HG02981 (cell line): ENCODE measurements around the gene NDUFS1.
"Not testable (repeated sequence)": the region's sequence is repeated elsewhere in the genome, so short reads cannot be mapped to it uniquely, and the experiment has no call there.

Experiments
- ATAC-seq: cut with Tn5 transposase; IDR thresholded peaks from one replicate; pipeline ENCODE4 v1.9.1; 2021; ENCODE audit warnings: mild to moderate bottlenecking, moderate library complexity; ENCODE audit not compliant: unreplicated experiment

NDUFS1 gene

DNA sequence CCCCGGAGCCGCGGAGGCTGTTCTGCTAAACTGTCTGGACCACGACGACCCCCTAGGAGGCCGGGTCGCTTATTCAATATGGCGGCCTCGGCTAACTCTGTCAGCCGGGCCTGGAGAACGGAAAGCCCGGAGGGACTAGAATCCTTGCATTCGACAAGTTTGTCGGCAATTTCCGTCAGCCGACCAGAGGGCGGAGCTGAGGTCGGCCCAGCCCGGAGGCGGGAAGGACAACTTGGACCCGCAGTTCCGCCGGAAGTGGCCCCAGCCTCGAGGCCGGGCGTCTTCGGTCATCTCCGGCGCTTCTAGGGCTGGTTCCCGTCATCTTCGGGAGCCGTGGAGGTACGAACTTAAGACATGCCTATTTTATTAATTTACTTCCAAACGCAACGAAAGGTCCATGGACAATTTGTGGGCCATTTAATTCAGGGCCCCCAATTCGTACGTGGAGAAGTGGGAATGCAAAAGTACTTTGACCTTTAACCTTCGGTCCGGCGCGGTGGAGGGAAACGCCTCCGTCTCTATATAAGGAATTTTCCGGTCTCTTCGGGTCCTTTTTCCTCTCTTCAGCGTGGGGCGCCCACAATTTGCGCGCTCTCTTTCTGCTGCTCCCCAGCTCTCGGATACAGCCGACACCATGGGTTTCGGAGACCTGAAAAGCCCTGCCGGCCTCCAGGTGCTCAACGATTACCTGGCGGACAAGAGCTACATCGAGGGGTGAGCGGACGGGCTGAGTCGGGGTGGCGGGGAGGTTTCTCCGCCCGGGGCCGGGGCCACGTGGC, at the start of gene NDUFS1, which contains the start of gene EEF1B2:
NDUFS1 (minus strand) TSS at position 99 of the 779 bp plus-strand sequence. CDS start 5,766 bp downstream, outside the sequence.
EEF1B2 (plus strand) TSS at position 550 of the 779 bp plus-strand sequence; CDS start at position 635, 85 bp downstream.
- ATAC-seq = peak; percentile 88

DNA sequence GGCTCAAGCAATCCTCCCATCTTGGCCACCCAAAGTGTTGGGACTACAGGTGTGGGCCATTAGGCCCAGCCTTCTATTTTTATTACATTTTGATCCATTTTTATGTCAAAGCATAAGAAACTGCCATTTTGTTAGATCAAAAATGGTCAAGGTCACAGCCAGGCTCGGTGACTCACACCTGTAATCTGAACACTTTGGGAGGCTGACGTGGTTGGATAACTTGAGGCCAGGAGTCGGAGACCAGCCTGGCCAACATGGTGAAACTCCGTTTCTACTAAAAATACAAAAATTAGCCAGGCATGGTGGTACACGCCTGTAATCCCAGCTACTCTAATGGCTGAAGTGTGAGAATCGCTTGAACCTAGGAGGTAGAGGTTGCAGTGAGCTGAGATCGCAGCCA, 49.7 kb upstream of the NDUFS1 start:
- no peak for ATAC-seq

DNA sequence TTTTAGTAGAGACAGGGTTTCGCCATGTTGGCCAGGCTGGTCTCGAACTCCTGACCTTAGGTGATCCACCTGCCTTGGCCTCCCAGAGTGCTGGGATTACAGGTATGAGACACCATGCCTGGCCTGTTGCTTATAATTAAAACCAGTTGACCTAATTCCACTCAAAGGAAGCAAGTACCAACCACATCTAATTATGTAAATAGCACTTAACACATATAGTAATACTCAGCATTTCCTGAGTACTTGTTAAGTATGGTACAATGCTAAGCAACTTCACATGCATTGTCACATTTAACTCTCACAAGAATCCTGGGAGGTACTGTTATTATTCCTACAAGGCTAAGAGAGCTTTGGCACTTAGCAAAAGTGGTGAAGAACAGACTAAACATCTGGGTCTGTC, 48.1 kb upstream of the NDUFS1 start:
- ATAC-seq = not testable (repeated sequence)

DNA sequence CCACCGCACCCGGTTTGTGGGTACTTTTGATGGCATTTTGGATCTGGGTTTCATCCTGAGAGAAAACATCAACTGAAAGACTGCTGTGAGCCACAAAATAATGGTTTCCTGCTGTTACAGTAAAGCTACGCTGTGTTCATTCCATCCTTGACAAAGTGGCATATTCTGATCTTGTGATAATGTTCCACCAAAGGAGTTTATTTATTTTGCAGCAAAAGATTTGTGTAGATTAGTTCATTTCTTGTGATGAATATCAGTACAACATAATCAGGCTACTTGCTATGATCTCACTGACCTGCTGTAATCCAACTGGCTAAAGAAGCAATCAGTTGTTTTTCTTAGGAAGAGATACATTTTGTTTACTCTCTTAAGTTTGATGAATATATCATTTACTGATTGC, 45.5 kb upstream of the NDUFS1 start:
- no peak for ATAC-seq

DNA sequence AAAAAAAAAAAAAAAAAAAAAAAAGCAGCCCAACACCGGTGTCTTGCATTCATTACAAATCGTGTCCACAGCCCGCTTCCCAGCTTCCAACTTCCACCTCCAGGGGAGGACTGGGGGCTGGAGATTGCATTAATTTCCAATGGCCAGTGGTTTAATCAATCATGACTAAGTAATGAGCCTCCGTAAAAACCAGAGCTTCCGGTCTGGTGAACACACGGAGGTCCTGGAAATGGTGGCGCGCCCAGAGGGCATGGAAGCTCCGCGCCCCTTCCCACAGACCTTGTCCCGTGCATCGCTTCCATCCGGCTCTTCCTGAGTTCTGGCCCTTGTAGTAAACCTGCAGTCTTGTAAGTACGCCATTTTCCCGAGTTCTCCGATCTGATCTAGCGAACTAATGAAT, 44.1 kb upstream of the NDUFS1 start:
- no peak for ATAC-seq

DNA sequence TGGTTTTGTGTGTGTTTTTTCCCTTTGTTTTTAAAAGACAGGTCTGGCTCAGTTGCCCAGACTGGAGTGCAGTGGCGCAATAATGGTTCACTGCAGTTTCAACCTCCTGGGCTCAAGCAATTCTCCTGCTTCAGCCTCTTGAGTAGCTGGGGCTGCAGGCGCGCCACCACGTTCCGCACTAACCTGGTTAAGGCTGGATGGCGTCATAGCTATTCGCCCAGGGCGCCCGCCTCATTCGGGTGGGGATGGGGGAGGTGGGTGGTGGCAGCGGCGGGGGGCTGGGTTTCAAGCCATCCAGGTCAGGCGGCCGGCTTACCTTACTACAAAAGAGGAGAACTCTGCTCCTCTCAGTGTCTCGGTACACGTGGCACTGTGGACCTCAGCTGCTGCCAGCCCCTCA, 43.2 kb upstream of the NDUFS1 start:
- ATAC-seq = no peak

DNA sequence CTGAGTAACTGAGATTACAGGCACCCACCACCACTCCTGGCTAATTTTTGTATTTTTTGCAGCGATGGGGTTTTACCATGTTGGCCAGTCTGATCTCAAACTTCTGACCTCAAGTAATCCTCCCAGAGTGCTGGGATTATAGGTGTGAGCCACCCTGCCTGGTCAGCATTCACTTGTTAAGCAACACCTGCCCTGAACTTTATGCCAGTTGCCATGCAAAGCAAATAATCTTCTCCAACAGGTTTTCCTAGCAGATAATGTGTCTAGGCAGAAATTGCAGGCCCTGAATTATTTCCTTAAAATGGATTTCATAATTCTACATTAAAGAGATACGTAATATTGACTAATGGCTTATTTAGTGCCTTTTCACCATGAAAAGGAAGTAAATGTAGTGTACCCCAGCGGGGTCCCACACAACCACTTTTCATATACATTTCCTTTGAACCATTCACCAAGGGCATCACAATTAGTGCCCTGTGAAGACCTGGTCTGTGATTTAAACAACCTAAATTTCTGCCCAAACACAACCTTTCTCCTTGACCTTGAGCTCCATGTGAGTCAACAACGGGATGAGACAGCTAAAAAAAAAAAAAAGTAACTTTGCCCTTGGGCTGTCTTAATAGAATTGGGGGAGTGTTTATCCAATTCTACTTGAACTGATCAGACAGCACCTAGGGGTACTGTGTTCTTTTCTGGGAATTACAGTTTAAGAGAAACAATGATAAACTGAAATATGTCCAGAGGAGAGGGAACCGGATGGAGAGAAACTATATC, 42.0 kb upstream of the NDUFS1 start:
- no peak for ATAC-seq

DNA sequence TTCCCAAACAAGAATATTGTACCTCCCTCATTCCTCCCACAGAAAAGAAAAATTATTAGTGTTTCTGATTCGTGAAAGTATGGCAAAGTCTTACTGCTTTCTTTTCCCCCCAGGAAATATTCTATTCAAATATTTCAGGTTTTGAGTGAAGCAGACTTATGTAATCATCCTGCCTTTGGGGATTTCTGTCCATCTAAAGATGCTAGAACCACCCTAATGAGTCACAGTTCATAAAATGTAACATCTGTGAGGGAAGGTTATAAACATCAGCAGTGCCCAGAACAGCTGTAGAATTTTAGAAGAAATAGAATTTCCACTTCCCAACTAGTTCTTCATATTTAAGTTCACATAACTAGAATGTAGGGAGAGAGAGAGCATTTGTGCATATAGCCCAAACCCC, 39.4 kb upstream of the NDUFS1 start:
- ATAC-seq = no peak

DNA sequence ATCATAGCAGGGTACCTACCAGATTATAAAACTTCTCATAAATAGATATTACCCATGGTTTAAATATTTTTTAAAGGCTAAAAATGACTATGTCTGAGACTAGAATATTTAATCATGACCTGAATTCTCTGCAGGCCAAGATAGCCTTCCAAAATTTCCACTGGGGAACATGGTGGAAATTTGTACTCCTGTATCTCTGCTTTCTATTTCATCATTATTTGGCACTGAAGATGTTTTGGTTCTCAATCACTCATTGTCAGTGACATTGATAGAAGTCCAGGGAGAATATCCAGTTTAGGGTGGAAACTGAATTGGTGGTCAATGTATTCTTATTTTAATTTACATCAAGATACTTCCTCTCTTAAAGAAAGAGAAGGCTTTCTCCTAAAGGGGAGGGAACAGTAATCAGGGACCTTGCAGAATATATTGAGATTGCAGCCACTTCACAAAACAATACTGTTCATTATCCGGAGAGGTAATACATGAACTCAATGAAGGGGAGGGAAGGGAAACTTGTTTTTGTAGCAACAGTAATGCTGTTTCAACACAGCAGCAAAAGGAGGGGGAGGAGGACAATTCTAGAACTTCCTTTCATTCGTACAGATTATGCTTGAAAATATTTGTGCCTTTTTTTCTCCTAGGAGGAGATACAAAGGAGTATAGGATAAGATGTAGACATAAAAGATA, 34.6 kb upstream of the NDUFS1 start:
- no peak for ATAC-seq

DNA sequence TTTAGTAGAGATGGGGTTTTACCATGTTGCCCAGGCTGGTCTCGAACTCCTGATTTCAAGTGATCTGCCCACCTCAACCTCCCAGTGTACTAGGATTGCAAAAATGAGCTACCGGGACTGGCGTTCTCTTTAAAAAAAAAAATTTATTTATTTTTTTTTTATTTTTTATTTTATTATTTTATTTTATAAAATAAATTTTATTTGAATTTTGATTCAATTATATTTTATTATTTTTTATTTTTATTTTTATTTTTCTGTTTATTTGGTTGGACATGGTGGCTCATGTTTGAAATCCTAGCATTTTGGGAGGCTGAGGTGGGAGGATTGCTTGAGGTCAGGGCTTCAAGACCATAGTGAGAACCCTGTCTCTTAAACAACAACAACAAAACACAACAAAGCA, 32.9 kb upstream of the NDUFS1 start:
- ATAC-seq = no peak

DNA sequence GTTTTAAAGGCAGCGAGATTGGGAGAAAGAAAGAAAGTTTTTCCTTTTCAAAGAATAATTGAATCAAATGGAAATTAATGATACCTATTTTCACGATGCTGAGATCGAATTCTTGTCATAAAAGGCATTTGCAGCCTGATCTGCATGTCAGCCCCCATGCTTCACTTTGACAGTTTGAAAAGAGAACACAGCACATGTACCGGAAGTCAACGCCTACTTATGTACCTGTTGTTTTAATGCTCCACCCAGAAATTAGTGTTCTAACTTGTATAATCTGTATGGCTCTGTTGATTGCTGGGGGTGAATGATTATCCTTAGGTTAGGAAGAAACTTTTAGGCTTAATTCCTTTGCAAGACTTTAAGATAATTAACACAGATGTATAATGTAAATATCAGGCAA, 31.4 kb upstream of the NDUFS1 start:
- ATAC-seq = no peak

DNA sequence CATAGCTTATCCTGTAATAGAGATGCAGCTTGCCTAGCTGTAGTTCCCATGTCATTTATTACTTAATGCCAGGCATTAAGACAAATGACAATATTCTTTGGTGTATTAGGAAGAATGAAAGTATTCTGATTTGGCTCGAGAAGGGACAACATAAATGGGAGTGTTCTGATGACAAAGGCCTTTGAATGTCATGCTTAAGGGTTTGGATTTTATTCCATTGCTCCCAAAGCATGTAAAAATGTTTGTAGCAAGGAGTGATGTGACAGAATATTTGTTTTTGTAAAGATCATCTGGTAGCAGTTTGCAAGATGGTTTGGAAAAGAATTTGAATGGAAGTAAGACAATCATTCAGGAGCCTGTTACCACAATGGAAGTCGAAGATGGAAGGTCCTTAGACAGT, 30.9 kb upstream of the NDUFS1 start:
- ATAC-seq = no peak

DNA sequence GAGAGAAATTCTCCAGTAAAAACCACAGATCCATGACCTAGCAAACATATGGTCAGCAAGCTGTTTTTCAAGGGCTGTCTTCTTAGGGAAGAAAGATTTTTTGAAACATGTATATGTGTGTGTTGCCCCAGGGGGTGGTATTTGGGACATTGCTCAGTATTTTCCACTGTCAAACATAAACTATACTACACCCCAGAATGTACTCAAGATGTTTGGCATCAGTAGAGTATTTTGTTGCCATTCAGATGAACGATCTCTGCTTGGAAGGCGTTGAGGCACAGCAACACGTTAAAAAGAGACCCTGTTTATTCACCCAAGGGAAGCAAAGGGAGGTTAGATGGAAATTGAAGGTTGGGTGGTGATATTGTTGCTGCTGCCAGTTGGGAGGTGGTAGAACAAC, 30.4 kb upstream of the NDUFS1 start:
- ATAC-seq = no peak

DNA sequence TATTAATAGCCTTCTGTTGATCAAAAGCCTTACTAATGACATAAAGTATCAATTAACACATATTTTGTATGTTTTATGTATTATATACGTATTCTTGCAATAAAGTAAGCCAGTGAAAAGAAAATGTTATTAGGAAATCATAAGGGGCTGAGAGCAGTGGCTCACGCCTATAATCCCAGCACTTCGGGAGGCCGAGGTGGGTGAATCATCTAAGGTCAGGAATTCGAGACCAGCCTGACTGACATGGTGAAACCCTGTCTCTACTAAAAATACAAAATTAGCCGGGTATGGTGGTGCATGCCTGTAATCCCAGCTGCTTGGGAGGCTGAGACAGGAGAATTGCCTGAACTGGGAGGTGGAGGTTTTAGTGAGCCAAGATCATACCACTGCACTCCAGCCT, 22.3 kb upstream of the NDUFS1 start:
- ATAC-seq = not testable (repeated sequence)

DNA sequence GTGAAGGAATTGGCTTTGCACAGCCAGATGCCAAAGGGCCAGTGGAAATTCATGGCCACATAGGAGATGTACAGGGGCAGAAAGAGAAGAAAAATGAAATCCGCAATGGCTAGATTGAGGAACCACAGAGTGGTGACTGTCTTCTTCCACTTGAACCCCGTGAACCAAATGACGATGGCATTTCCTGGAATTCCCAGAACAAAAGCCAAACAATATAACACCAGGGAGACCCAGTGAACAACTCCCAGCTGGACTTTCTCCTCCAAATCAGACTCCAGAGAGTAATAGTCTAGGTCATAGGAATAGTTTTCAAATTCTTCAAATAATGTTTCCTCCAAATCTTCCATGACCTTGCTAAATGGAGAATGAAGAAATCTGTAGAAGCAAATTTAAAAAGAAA, 17.7 kb upstream of the NDUFS1 start:
- no peak for ATAC-seq

DNA sequence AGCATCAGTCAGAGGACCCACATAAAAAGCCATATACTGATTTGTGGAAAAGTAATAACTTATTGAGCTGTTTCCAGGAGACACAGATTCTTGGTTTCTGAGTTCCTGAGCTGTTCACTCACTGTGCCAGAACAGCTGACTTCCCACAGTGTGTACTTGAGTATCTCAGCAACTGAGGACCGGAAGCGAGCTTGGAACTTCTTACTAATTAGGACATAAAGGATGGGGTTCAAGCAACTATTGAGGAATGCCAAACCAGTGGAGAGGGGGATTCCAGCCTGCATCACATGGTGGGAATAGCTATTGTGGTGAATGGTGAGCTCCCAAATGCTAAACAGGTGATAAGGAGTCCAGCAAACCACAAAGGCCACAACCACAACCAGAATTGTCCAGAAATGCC, 16.9 kb upstream of the NDUFS1 start:
- no peak for ATAC-seq

DNA sequence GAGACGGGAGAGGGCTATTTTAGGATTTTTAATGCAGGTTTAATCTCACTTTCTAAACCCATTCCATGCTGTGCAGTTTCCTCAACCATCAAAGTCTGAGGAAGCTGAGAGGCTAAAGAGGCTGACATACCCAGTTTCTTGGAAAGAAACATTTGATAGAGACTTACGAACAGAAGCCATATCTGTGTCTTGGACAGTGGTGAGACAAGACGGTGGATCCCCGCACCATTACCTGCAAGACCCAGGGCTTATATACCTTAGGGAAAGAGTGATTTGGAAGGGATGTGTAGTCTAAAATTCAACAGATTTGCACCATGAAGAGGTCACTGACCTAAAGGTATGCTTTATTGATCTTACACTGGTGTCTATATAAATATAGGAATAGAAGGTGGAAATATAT, 13.9 kb upstream of the NDUFS1 start:
- ATAC-seq = no peak

DNA sequence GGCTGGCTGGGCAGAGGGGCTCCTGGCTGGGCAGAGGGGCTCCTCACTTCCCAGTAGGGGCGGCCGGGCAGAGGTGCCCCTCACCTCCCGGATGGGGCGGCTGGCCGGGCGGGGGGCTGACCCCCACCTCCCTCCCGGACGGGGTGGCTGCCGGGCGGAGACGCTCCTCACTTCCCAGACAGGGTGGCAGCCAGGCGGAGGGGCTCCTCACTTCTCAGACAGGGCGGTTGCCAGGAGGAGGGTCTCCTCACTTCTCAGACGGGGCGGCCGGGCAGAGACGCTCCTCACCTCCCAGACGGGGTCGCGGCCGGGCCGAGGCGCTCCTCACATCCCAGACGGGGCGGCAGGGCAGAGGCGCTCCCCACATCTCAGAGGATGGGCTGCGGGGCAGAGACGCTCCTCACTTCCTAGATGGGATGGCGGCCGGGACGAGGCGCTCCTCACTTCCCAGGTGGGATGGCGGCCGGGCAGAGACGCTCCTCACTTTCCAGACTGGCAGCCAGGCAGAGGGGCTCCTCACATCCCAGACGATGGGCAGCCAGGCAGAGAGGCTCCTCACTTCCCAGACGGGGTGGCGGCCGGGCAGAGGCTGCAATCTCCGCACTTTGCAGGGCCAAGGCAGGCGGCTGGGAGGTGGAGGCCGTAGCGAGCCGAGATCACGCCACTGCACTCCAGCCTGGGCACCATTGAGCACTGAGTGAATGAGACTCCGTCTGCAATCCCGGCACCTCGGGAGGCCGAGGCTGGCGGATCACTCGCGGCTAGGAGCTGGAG, 12.6 kb upstream of the NDUFS1 start:
- ATAC-seq = not testable (repeated sequence)

DNA sequence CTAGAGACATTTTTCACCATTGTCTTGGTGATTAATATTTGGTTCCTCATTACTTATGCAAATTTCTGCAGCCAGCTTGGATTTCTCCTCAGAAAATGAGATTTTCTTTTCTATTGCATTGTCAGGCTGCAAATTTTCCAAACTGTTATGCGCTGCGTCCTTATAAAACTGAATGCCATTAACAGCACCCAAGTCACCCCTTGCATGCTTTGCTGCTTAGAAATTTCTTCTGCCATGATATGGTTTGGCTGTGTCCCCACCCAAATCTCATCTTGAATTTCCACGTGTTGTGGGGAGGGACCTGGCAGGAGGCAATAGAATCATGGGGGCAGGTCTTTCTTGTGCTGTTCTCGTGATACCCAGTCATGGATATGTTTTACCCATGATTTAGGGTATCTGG, 9.0 kb upstream of the NDUFS1 start:
- ATAC-seq = not testable (repeated sequence)

DNA sequence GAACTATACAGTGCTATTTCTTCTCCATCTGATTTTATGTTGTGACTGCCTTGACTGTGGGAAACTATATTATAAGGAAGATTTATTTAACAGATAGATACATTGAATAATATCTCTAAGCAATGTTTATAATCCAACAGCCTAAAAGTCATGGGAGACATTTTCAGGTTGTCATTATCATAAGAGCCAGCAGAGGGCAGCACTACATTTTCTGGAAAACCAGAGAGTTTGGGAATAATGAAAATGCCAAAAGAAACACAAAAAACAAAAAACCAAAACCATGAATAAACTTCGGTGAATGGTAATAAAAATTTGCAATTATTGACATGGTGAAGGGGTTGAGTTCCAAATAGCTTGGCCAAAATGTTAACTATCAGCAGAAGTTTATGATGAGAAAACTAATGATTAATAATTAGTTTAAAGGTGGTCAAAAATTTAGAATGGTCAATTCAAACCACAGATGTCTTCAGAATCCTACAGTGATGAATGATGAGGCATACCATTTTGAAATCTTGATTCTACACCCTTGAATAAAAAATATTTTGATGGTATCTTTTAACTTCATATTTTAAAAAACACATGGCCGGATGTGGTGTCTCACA, 5.1 kb upstream of the NDUFS1 start:
- ATAC-seq = no peak
